ENCODE results near the gene ANKRD63.

ANKRD63 gene

DNA sequence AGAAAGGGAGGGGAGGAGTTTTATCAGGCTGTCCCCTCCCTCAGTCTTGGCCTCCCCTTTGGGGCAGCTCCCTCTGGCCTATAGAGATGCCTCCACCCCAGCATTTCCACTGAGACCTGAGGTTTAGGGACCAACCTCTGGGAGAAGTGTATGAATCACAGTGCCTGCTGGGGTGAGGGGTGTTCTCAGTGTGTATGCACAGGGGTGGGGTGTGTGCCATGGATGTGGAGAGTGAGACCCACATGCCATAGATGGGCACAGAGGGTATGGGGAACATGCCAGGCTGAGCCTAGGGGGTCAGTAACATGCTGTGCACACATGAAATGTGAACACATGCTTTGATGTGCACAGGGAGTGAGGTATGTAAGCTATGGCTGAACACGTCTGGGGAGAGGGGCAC, 12.4 kb upstream of the ANKRD63 start:
- no peak for DNase-seq

DNA sequence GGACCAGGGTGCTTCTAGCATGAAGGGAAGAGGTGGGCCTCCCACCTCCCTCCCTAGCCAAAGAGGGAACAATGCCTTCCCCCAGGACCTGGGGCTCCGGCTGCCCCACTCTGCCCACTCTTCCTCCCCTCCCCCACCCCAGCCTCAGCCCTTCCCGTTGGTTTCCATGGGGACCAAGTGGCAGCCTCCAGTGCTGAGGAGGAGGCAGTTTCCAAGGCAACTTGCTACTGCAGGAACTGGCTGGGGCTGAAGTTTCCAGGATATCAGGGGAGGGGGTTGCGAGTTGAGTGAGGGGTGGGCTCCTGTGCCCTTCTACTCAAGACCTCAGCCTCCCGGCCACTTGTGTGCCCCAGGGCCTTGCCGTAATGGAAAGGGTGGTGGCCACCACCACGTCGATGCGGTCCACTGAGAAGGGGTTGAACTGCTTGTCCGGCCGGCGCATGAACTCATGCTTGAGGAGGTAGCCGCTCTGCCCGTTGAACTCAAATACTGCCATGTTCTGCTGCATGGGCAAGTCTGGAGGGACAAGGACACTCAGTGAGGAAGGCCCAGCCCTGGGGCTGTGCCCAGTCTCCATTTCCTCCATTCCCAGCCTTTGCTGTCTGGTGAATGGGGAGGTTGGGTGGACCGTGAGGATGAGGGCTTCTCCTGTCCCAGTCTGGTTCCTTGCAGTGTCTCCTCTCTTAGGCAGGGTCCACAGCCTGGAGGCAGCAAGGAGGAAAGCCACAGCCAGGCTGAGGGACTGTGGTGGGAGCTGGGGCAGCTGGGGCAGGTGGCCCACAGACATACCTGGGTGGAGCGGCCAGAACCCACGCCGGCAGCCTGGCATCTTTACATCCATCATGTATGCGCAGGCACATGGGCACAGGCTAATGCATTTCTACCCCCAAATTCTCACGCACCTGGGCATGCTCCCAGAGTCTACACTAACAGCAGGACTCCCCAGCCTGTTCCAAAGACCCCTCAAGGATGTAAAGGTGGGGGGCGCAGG, 11.3 kb upstream of the ANKRD63 start:
- peak in 2 of 3 experiments; percentile 21 to 62 for DNase-seq

DNA sequence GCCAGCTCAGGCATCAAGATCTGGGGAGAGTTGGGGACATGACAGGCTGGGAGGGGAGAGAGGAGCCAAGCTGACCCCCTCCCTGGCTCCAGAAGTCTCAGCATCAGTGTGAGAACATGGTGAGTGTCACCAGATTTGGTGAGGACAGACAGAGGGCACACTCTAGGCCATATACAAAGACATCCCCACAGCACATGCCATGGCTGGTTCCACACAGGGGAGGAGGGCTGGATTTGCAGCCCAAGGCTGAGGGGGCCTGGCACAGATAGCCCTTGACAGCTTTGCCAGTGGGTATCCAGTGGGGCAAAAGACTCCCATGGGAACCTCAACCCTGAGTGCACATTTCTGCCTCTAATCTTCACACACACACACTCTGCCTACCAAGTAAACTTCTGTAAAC, 10.1 kb upstream of the ANKRD63 start:
- no peak for DNase-seq

DNA sequence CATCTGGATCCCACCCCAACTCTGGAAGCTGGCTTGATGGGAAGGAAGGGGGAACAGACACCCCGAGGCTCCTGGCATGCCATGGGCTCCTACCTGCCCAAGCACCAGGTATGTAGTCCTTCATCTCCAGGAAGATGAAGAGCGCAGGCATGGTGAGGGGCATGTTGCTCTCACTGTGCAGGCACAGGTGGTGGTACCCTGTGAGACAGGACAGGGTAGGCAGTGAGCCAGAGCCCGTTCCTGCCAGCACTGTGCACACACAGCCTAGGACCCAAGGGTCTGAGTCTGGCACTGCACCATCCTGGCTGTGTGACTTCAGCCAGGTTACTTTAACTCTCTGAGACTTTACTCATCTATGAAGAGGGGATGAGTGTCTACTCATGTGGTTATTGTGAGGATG, 9.4 kb upstream of the ANKRD63 start:
- DNase-seq, result no peak

GRCh38 chr15:40290918-40291574, 8.2 kb upstream of the ANKRD63 start:
- peak; percentile 37 to 67 (median 63) for DNase-seq

DNA sequence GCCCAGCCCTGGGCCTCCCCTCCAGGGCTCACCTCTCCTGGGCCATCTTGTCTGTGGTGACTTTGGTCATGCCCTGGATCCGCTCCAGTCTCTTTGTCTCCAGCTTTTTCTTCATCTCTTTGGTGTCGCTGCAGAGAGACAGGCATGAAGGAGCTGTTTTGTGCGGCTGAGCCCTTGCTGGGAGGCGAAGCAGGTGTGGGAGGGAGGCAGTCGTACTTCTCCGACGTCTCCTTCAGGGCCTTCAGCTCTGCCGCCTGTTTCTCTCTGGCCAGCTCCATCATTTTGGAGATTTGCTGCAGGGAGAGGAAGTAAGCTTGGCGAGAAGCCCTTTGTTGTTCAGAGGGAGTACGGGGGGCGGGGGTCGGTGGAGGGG, 7.7 kb upstream of the ANKRD63 start:
- peak in 1 of 3 experiments; percentile 6 for DNase-seq

DNA sequence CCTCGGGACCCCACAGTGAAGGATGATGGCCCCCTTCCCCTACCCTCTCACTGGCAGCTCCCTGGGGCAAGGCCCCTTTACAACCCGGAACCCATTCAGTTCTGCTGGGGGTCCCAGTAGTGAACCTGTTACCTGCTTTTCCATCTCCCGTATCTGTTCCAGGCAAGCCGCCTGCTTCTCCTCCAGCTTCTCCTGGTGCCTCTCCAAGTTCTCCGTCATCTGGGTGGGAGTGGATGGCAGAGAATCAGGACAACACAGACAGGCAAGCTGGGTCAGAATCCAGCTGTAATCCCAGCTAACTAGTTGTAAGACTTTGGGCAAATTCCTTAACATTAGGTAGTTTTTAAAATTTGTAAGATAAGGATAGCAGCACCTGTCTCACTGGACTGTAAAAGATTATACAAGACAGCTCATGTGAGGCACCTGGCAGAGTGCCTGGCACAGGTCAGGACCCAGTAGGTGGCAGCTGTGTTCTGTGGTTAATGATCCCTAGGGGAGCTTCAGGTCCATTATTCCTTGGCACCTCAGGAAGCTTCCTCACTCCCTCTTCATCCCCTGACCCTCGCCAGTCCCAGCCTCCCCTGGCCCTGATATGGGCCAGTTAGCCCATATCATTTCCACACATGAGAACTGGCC, 6.4 kb upstream of the ANKRD63 start:
- DNase-seq, result peak in 1 of 3 experiments; percentile 50

DNA sequence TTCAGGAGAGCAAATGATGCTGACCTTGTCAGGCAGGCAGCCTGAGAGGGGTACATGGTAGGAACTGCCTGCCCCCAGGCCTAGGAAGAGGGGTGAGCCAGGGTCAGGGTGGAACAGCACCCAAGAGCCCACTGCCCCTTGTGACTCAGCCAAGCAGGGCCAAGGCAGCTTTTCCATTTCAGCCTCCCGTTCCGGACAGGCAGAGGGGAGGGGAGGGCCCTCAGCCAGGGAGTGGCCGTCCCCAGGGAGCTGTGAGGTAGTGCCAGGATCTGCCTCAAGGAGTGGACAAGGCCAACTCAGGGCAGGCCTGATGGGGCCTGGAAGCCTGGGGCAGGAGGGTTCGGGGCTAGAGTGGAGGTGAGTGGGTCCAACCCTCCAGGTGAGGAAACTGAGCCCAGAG, 5.1 kb upstream of the ANKRD63 start:
- peak in 1 of 3 experiments; percentile 32 for DNase-seq

GRCh38 chr15:40287505-40287904, 4.6 kb upstream of the ANKRD63 start:
- DNase-seq, result no peak

GRCh38 chr15:40286794-40287193, 3.9 kb upstream of the ANKRD63 start:
- DNase-seq, result no peak

DNA sequence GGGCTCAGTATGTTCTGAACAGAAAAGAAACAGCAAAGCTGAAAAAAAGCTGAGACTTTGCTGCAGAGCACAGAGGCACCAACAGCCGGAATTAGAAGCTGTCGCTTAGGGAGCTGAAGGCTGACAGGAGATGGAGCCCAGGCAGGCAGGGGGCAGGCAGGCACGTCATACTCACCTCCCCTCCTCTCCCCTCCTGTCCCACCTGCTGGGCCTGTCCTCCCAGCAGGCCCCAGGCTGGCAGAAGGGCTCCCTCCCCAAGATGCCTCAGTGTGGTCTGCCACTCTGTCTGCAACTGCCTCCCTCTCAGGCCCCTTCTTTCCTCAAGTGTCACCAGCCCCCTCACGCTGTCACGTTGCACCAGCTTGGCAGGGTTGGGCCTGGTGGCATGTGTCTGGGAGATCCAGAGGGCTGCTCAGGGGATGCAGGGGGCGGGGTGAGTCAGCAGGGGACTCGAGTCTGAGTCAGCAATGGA, 3.2 kb upstream of the ANKRD63 start:
- no peak for DNase-seq

DNA sequence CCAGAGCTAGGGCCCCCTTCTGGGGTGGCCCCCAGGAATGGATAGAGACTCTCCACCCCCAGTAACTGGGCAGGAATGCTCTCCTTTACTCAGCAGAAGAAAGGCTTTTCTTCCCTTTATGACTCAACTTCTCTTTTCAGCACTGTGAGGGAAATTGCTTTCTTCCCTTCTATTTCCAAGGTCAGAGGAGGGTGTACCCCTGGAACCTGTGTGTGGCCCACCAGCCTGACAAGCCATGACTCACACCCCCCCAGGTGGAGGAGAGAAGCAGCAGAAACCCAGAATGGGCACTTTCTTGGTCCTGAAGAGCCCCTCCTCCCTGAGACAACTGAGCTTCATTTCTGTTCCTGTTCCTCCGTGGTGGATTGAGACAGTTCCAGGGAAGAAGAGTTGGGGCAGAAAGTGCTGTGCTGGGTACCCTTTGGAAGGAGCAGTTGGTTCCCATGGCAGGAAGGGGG, 2.7 kb upstream of the ANKRD63 start:
- DNase-seq, result no peak

DNA sequence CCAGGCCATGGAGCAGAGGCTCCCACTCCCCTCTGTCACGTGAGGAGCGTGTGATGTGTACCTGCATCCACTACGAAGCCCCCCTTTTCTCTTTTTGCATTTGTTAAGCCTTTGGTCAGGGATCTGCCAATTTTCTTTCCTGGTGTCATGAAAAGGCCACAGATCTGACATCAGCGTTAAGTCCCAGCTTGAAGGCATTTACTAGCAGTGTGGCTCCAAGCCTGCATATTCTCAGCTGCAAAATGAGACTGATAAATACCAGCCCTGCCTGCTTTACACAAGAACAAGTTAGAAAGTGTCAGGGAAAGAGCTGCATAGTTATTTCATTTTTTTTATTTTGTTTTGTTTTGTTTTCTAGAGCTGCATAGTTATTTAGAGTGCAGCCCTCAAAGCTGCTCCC, 2.3 kb upstream of the ANKRD63 start:
- DNase-seq, result no peak

DNA sequence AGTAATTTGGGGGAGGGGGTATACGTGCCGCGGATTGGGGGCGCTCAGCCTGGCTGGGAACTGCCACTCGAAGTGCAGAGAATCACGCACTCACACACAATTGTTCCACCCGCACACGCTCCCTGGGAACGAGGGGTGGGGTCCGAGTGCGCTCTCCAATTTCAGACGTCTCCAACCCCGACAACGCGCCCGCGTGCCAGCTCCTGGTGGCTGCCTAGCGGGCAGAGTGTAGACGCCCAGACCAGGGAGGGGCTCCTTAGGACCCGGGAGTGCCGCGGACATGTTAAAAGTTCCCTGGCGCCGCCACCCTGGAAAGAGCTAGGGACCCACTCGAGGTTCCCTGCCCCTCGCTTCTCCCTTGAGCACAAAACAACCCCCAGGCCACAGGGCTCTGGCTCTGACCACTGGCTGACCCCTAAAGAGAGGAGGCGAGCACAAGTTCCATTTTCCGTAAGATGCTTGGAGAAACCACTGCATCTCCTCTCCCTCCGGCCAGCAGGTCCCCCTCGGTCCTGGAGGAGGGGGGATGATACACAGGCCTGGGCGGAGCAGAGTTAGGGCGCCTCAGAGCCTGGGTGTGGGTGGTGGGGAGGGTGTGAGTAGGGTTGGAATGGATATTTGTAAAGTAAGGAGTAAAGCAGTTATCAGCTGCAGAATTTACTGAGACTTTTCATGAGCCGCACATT, 894 bp upstream of the ANKRD63 start:
- DNase-seq, result peak in 1 of 3 experiments; percentile 4

GRCh38 chr15:40282147-40282868, 556 bp downstream of the ANKRD63 start:
- DNase-seq, result peak in 2 of 3 experiments; percentile 64 to 65

DNA sequence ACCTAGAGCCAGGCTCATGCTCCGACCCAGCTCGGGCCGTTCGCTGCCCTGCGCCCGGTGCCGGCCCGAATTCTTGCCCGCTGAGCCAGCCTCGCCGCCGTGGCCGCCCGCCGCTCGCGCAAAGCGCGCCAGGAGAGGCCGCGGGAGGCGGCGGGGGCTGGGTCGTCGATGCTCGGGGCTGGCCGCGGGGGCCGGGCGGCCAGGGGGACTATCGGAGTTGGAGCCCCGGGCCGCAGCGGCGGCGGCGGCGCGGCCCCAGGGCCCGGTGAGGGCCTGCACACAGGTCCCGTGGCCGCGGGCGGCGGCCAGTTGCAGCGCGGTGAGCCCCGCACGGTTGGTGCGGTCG, 1.1 kb downstream of the ANKRD63 start:
- no peak for DNase-seq

- DNase-seq, result no peak
These were observed 1.6 kb downstream of the ANKRD63 start for GRCh38 chr15:40281057-40281800.

GRCh38 chr15:40280260-40281056, 2.4 kb downstream of the ANKRD63 start:
- DNase-seq, result peak in 1 of 3 experiments; percentile 34

GRCh38 chr15:40279437-40280141, 3.3 kb downstream of the ANKRD63 start:
- DNase-seq, result peak; percentile 48 to 81 (median 79)

- no peak for DNase-seq
These were observed 4.8 kb downstream of the ANKRD63 start for GRCh38 chr15:40278026-40278425.

Data from NCI-H1417 (cell line).